Stomach smooth muscle (tissue), 2 donors: ENCODE measurements around the gene RALGPS1.

ENCODE experiments used
- H3K27ac ChIP-seq: one replicate; pipeline ENCODE4 v1.7.0; 2013; ENCODE audit warnings: mild to moderate bottlenecking, low read length, inconsistent platforms
- H3K27me3 ChIP-seq, 2 donors: one replicate each; pipeline ENCODE4 v1.7.0; 2013; ENCODE audit warnings: low read length in 2 of 2; ENCODE audit not compliant: insufficient read depth in 2 of 2, control insufficient read depth in 1 of 2
- H3K36me3 ChIP-seq, 2 donors: one replicate each; pipeline ENCODE4 v1.7.0; 2013; ENCODE audit warnings: low read length in 2 of 2; ENCODE audit not compliant: control insufficient read depth in 2 of 2, insufficient read depth in 2 of 2
- H3K4me1 ChIP-seq: one replicate; pipeline ENCODE4 v1.7.0; 2013; ENCODE audit warnings: low read length; ENCODE audit not compliant: control insufficient read depth, insufficient read depth
- H3K4me3 ChIP-seq, 2 donors: one replicate each; pipeline ENCODE4 v1.7.0; 2013; ENCODE audit warnings: low read length in 2 of 2
- H3K9ac ChIP-seq, 2 donors: one replicate each; pipeline ENCODE4 v1.7.0; 2013; ENCODE audit warnings: low read length in 2 of 2, mild to moderate bottlenecking in 1 of 2
- H3K9me3 ChIP-seq, 2 donors: one replicate each; pipeline ENCODE4 v1.7.0; 2013; ENCODE audit warnings: low read length in 2 of 2; ENCODE audit not compliant: control insufficient read depth in 2 of 2
- donor health status: healthy.
- donor health status: Pancreatic carcinoma.

The RALGPS1 gene

DNA sequence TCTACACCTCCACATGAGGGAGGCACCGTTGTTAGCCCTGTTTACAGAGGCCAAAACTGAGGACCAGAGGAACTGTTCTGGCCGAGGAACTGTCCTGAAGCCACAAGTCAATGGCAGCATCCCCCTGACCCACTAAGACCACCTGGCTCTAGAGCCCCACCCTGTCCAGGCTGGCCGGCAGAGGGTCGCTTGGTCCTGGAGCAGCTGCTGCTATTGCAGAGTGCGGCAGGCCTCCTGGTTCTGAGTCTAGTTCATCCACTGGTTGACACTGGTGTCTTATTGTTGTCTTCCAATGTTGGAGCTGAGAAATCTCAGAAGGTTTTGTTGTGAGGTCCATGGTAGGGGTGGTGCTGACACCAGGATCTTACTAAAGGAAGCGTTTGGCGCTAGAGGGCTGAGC, 234.4 kb downstream of the RALGPS1 start:
- no peak overlapping the region for H3K4me3 ChIP-seq
- no peak overlapping the region for H3K9ac ChIP-seq
- no peaks in the 10 kb centered on the region for H3K27me3 ChIP-seq
- H3K27ac ChIP-seq, result no peak overlapping the region
- H3K36me3 ChIP-seq, result no peaks in the 10 kb centered on the region
- H3K9me3 ChIP-seq, result no peaks in the 10 kb centered on the region
- H3K4me1 ChIP-seq, result peaks cover 4% of the 10 kb centered on the region

- Histone ChIP-seq H3K4me3 (no peak overlapping the region), H3K9me3 (no peaks in the 10 kb centered on the region), H3K4me1 (peaks cover 8% of the 10 kb centered on the region), H3K27ac (no peak overlapping the region), H3K9ac (no peak overlapping the region), H3K27me3 (no peaks in the 10 kb centered on the region), H3K36me3 (no peaks in the 10 kb centered on the region)
Observed at GRCh38 chr9:127149463-127150390, 235.1 kb downstream of the RALGPS1 start.

DNA sequence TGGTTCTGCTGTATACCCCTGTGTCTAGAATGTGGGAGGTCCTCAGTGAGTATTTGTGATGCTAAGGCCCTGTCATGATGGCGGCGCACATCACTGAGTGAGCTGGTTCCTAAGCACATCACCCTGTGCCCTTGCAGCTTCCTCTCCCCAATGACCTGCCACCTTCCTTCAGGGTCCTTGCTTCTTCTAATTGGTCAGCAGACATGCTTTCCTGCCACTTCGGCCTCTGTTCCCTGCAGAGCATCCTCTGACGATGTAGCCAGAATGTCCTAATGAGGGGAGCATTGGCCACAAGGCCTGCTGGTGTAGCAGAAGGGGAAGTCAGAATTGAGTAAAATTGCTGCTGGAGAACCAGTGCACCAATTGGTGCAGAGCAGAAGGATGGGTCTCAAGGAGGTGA, 238.9 kb downstream of the RALGPS1 start:
- no peaks in the 10 kb centered on the region for H3K9me3 ChIP-seq
- no peak overlapping the region for H3K4me3 ChIP-seq
- no peaks in the 10 kb centered on the region for H3K36me3 ChIP-seq
- H3K9ac ChIP-seq, result no peak overlapping the region
- H3K27ac ChIP-seq, result no peak overlapping the region
- H3K27me3 ChIP-seq, result no peaks in the 10 kb centered on the region
- H3K4me1 ChIP-seq, result peaks cover 18% of the 10 kb centered on the region

- Histone ChIP-seq H3K36me3 (no peaks in the 10 kb centered on the region), H3K9me3 (no peaks in the 10 kb centered on the region), H3K27me3 (no peaks in the 10 kb centered on the region), H3K9ac (peak overlapping the region; percentile 14 to 72), H3K4me3 (peak overlapping the region; percentile 40 to 58), H3K27ac (peak overlapping the region; percentile 86), H3K4me1 (peaks cover 19% of the 10 kb centered on the region)
Observed at GRCh38 chr9:127154003-127154389, 239.4 kb downstream of the RALGPS1 start.

- Histone ChIP-seq H3K4me3 (peak overlapping the region; percentile 40 to 58), H3K4me1 (peaks cover 25% of the 10 kb centered on the region), H3K27me3 (no peaks in the 10 kb centered on the region), H3K36me3 (no peaks in the 10 kb centered on the region), H3K9ac (peak overlapping the region; percentile 55 to 72), H3K27ac (peak overlapping the region; percentile 86), H3K9me3 (no peaks in the 10 kb centered on the region)
Observed at GRCh38 chr9:127154390-127155191, 240.0 kb downstream of the RALGPS1 start.

DNA sequence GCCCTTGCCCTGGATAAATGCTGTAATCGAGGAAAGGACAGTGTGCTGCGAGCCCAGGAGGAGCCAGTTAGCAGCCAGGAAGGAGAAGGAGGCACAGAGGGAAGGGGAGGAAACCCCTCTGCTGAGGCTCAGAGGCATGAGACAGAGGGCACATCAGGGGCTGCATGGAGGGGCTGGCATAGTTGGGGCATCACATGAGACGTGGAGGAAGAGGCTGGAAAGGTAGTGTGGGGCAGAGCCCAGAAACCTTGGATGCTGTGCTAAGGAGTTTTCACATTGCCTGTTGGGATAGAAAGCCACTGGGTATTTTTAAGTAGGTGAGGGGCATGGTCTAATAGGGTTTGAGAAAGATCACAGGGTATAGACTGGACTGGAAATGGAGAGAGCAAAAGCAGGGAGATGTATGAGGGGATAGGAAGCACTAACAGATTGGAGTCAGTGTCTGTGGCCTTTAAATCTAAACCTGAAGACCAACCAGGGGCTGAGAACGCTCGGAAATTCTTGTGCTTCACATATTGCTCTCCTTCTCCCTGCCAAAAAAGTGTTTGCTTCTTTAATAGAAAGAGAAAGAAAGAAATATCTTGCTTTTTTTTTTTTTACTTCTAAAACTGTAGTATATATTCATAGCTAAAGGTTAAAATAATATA, 240.9 kb downstream of the RALGPS1 start:
- Histone ChIP-seq H3K9ac (peak overlapping the region; percentile 55 to 72), H3K4me3 (peak overlapping the region; percentile 27 to 40), H3K9me3 (no peaks in the 10 kb centered on the region), H3K36me3 (no peaks in the 10 kb centered on the region), H3K27me3 (no peaks in the 10 kb centered on the region), H3K4me1 (peaks cover 32% of the 10 kb centered on the region), H3K27ac (peak overlapping the region; percentile 86)

- H3K4me3 ChIP-seq, result peak overlapping the region; percentile 17 to 45
- H3K4me1 ChIP-seq, result peaks cover 48% of the 10 kb centered on the region
- peak overlapping the region; percentile 4 for H3K27ac ChIP-seq
- no peaks in the 10 kb centered on the region for H3K36me3 ChIP-seq
- no peaks in the 10 kb centered on the region for H3K27me3 ChIP-seq
- H3K9me3 ChIP-seq, result no peaks in the 10 kb centered on the region
- peak overlapping the region in 1 of 2 donors; percentile 26 for H3K9ac ChIP-seq
Observed at GRCh38 chr9:127158786-127159324, 244.3 kb downstream of the RALGPS1 start.

DNA sequence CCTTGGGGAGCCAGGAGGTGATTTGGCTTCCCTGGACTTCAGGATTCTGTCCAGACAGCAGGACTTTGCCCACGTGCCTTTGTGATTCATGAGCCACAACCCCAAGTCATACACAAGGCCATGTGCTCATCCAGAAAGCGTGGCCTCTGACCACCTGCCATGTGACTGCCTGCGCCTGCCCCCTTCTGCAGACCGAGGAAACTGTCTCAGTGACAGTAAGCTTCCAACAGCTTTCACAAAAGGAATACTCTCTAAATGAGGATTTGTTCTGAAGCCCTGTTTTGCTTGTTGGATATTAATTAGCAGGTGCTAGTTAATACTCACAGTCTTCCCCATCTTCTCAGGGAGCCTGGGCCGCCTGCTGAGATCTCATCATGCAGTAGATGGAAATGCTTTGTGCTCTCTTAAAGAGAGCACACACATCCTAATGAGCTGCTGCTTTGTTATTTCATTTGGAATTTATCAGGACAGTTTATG, 244.8 kb downstream of the RALGPS1 start:
- Histone ChIP-seq H3K9me3 (no peaks in the 10 kb centered on the region), H3K27ac (peak overlapping the region; percentile 4), H3K36me3 (no peaks in the 10 kb centered on the region), H3K4me3 (peak overlapping the region; percentile 17 to 45), H3K4me1 (peaks cover 44% of the 10 kb centered on the region), H3K9ac (peak overlapping the region in 1 of 2 donors; percentile 26), H3K27me3 (no peaks in the 10 kb centered on the region)

GRCh38 chr9:127159949-127160610, 245.5 kb downstream of the RALGPS1 start:
- Histone ChIP-seq H3K9ac (no peak overlapping the region), H3K27me3 (no peaks in the 10 kb centered on the region), H3K9me3 (no peaks in the 10 kb centered on the region), H3K27ac (no peak overlapping the region), H3K36me3 (no peaks in the 10 kb centered on the region), H3K4me1 (peaks cover 38% of the 10 kb centered on the region), H3K4me3 (no peak overlapping the region)
